HepG2 (cell line): Measurements from ENCODE around the gene RMI2. TPM values are rescaled to one million over a fixed set of nuclear protein-coding genes. Genes with fewer than 3 reads are reported as not detected.
A peak's percentile ranks its signal among the peaks of the same experiment; 100 is the strongest.

Experiments
- BCLAF1 ChIP-seq: fragments of 450-650 bp; IDR thresholded peaks from 2 replicates; pipeline ENCODE4 v1.6.1; 2017; ENCODE audit warnings: mild to moderate bottlenecking
- HOXA3 ChIP-seq: sonication (generic); formaldehyde crosslinking; IDR thresholded peaks from 2 replicates; pipeline ENCODE4 v1.5.0; 2020; ENCODE audit warnings: missing genetic modification reagents
- ISL2 ChIP-seq: sonication (generic); formaldehyde crosslinking; IDR thresholded peaks from 2 replicates; pipeline ENCODE4 v1.5.0; 2020; ENCODE audit warnings: missing genetic modification reagents
- NCOA1 ChIP-seq: sonication (generic); formaldehyde crosslinking; IDR thresholded peaks from 2 replicates; pipeline ENCODE4 v1.9.0; 2021; ENCODE audit warnings: missing genetic modification reagents
- NFKBIZ ChIP-seq: IDR thresholded peaks from 2 replicates; pipeline ENCODE4 v1.6.1; 2018; ENCODE audit warnings: missing genetic modification reagents, missing compliant biosample characterization
- NR1H2 ChIP-seq: sonication (generic); formaldehyde crosslinking; IDR thresholded peaks from 2 replicates; pipeline ENCODE4 v1.8.1; 2022; ENCODE audit warnings: low read depth, missing genetic modification reagents, borderline replicate concordance
- NR2F1 ChIP-seq, 2 experiments: fragments of 450-650 bp in 1 of 2; formaldehyde crosslinking in 1 of 2; IDR thresholded peaks; 2 replicates each; pipeline versions ENCODE4 v1.5.0 to v1.6.1; 2016 to 2020; ENCODE audit warnings: mild to moderate bottlenecking in 1 of 2, missing compliant biosample characterization in 1 of 2, missing genetic modification reagents in 1 of 2, moderate library complexity in 1 of 2
- SNAI1 ChIP-seq: sonication (generic); formaldehyde crosslinking; IDR thresholded peaks from 2 replicates; pipeline ENCODE4 v1.5.0; 2020; ENCODE audit warnings: mild to moderate bottlenecking, missing genetic modification reagents, borderline replicate concordance
- TAF1 ChIP-seq: sonication (generic); formaldehyde crosslinking; IDR thresholded peaks from 2 replicates; pipeline ENCODE4 v1.4.0; 2020; ENCODE audit warnings: missing genetic modification reagents
- TFDP2 ChIP-seq: sonication (generic); formaldehyde crosslinking; IDR thresholded peaks from 2 replicates; pipeline ENCODE4 v1.4.0; 2020; ENCODE audit warnings: missing genetic modification reagents
- TOE1 ChIP-seq: sonication (generic); formaldehyde crosslinking; IDR thresholded peaks from 2 replicates; pipeline ENCODE4 v1.4.0; 2020; ENCODE audit warnings: mild to moderate bottlenecking, missing genetic modification reagents
- ZFP36L2 ChIP-seq: sonication (generic); formaldehyde crosslinking; IDR thresholded peaks from 2 replicates; pipeline ENCODE4 v1.4.0; 2020; ENCODE audit warnings: missing genetic modification reagents
- ZNF816 ChIP-seq: sonication (generic); formaldehyde crosslinking; IDR thresholded peaks from 2 replicates; pipeline ENCODE4 v1.8.0; 2022; ENCODE audit warnings: missing genetic modification reagents, mild to moderate bottlenecking, borderline replicate concordance
- ZSCAN22 ChIP-seq: sonication (generic); formaldehyde crosslinking; IDR thresholded peaks from 2 replicates; pipeline ENCODE4 v1.4.0; 2020; ENCODE audit warnings: mild to moderate bottlenecking, missing genetic modification reagents
- polyA plus RNA-seq, 8 experiments: library from polyadenylated mRNA; depleted of rRNA in 3 of 8; stranded (reverse) in 7 of 8; unstranded in 1 of 8; fragments of >200 nt; fragmentation: Illumina TruSeq in 4 of 8; extraction: Trizol in 4 of 8; gene quantifications; 2 replicates each; pipeline versions ENCODE4 v1.2.1 to v1.2.3, GENCODE V29; 2011 to 2016; ENCODE audit warnings: low read depth in 4 of 8, missing spikeins in 1 of 8, mixed read lengths in 1 of 8; ENCODE audit not compliant: insufficient read depth in 1 of 8
- total RNA-seq, 5 experiments: library from RNA; depleted of rRNA; stranded (reverse); fragments of >200 nt; fragmentation: Illumina TruSeq; extraction: Trizol; gene quantifications; 2 replicates each; pipeline ENCODE4 v1.2.3, GENCODE V29; 2016; ENCODE audit warnings: low read depth in 1 of 5
- TF ChIP-seq, protein P1 (sequence below): sonication (generic); formaldehyde crosslinking; IDR thresholded peaks from 2 replicates; pipeline ENCODE4 v1.5.0; 2020; ENCODE audit warnings: missing genetic modification reagents, mild to moderate bottlenecking, borderline replicate concordance
- TF ChIP-seq, protein P2 (sequence below): sonication (generic); formaldehyde crosslinking; IDR thresholded peaks from 2 replicates; pipeline ENCODE4 v1.9.0; 2022; ENCODE audit warnings: missing genetic modification reagents, mild to moderate bottlenecking, borderline replicate concordance
- TF ChIP-seq, protein P3 (sequence below): sonication (generic); formaldehyde crosslinking; IDR thresholded peaks from 2 replicates; pipeline ENCODE4 v1.8.0; 2022; ENCODE audit warnings: mild to moderate bottlenecking, missing genetic modification reagents
- TF ChIP-seq, protein P4 (sequence below): sonication (generic); formaldehyde crosslinking; IDR thresholded peaks from 2 replicates; pipeline ENCODE4 v1.4.0; 2020; ENCODE audit warnings: missing genetic modification reagents

The RMI2 gene
- total and polyA plus RNA-seq, 2 of the 13 experiments (the other 11 are each of a cell fraction or from before 2014, with no cell fraction given), result 24.5 to 55.7 TPM

DNA sequence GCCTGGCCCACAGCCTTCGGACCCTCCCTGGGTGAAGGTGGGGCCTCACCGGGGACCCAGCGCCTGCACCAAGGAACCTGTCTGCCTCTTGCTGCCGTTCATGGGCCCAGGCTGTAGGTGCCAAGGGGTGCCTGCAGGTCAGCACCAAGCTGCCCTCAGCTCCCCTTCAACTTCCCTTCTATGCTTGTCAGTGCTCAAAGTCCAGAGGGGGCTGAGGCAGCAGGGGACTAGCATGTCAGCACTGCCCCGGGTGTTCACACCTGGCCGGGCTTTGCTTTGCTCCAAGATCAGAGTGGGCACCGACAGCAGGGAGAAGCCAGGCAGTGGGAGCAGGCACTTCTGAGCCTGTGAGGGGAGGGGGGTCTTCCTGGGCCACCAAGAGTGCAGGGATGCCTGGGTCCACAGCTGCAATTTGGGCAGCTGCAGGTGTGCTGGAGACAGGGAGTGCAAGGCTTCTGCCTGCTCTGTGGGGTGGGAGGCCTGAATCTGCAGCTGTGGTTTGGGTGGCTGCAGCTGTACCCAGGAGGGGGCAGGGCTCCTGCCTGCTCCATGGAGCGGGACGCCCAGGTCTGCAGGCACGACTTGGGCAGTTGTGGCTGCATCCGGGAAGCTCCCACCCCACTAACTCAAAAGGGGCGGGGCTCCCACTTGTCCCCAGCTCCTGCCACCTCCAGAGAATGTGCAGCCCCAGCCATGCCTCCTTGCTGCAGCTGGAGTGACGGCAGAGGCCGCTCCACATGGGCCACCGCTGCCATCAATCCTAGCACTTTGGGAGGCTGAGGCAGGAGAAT is 36.6 kb upstream of the RMI2 start (continued):
- TF ChIP-seq NFKBIZ (CRISPR knock-in tag) (0 out of 2 replicates have a peak, but pooled peaks have one; percentile 28), TFDP2 (CRISPR knock-in tag) (0 out of 2 replicates have a peak, but pooled peaks have one; percentile 29), NCOA1 (CRISPR knock-in tag) (no peak), HOXA3 (CRISPR knock-in tag) (peak; percentile 63), NR2F1 (CRISPR knock-in tag; IDR thresholded peaks at IDR 0.05) (peak; percentile 65 to 78), BCLAF1 (no peak), TOE1 (no peak; the same call in 1 of the 2 replicates), NR1H2 (CRISPR knock-in tag) (no peak), ISL2 (no peak), ZSCAN22 (peak; percentile 93), SNAI1 (CRISPR knock-in tag) (no peak), ZNF816 (CRISPR knock-in tag) (no peak), TAF1 (CRISPR knock-in tag) (peak; percentile 52; the same call in 1 of the 2 replicates), ZFP36L2 (CRISPR knock-in tag) (no peak)
- TF ChIP-seq, protein P1, sequence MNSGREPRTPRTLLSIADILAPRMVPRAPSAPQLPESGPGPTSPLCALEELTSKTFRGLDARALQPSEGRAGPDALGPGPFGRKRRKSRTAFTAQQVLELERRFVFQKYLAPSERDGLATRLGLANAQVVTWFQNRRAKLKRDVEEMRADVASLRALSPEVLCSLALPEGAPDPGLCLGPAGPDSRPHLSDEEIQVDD (CRISPR knock-in tag), result 0 out of 2 replicates have a peak, but pooled peaks have one; percentile 61
- TF ChIP-seq, protein P2, sequence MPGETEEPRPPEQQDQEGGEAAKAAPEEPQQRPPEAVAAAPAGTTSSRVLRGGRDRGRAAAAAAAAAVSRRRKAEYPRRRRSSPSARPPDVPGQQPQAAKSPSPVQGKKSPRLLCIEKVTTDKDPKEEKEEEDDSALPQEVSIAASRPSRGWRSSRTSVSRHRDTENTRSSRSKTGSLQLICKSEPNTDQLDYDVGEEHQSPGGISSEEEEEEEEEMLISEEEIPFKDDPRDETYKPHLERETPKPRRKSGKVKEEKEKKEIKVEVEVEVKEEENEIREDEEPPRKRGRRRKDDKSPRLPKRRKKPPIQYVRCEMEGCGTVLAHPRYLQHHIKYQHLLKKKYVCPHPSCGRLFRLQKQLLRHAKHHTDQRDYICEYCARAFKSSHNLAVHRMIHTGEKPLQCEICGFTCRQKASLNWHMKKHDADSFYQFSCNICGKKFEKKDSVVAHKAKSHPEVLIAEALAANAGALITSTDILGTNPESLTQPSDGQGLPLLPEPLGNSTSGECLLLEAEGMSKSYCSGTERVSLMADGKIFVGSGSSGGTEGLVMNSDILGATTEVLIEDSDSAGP (CRISPR knock-in tag), result peak; percentile 64; the same call in 1 of the 2 replicates
- TF ChIP-seq, protein P3, sequence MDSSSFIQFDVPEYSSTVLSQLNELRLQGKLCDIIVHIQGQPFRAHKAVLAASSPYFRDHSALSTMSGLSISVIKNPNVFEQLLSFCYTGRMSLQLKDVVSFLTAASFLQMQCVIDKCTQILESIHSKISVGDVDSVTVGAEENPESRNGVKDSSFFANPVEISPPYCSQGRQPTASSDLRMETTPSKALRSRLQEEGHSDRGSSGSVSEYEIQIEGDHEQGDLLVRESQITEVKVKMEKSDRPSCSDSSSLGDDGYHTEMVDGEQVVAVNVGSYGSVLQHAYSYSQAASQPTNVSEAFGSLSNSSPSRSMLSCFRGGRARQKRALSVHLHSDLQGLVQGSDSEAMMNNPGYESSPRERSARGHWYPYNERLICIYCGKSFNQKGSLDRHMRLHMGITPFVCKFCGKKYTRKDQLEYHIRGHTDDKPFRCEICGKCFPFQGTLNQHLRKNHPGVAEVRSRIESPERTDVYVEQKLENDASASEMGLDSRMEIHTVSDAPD (CRISPR knock-in tag), result 0 out of 2 replicates have a peak, but pooled peaks have one; percentile 51
- TF ChIP-seq, protein P4, sequence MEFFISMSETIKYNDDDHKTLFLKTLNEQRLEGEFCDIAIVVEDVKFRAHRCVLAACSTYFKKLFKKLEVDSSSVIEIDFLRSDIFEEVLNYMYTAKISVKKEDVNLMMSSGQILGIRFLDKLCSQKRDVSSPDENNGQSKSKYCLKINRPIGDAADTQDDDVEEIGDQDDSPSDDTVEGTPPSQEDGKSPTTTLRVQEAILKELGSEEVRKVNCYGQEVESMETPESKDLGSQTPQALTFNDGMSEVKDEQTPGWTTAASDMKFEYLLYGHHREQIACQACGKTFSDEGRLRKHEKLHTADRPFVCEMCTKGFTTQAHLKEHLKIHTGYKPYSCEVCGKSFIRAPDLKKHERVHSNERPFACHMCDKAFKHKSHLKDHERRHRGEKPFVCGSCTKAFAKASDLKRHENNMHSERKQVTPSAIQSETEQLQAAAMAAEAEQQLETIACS, result no peak
